HepG2 (cell line): Measurements from ENCODE around the gene ANKRD39. TPM values are rescaled to one million over a fixed set of nuclear protein-coding genes. Genes with fewer than 3 reads are reported as not detected.

Experiments used
- CHCHD3 ChIP-seq: sonication (generic); formaldehyde crosslinking; IDR thresholded peaks from 2 replicates; pipeline ENCODE4 v1.8.0; 2022; ENCODE audit warnings: mild to moderate bottlenecking, missing genetic modification reagents, moderate library complexity
- CHD2 ChIP-seq: IDR thresholded peaks from 2 replicates; pipeline ENCODE4 v1.6.1; 2011; ENCODE audit warnings: low read depth, low read length, improper control_type of control experiment
- PLRG1 ChIP-seq: fragments of 450-650 bp; conservative IDR thresholded peaks from 2 replicates; pipeline ENCODE4 v1.6.1; 2016
- SMAD9 ChIP-seq: sonication (generic); formaldehyde crosslinking; IDR thresholded peaks from 2 replicates; pipeline ENCODE4 v1.5.1; 2020; ENCODE audit warnings: mild to moderate bottlenecking, missing genetic modification reagents
- SNAI1 ChIP-seq: sonication (generic); formaldehyde crosslinking; IDR thresholded peaks from 2 replicates; pipeline ENCODE4 v1.5.0; 2020; ENCODE audit warnings: mild to moderate bottlenecking, missing genetic modification reagents, borderline replicate concordance
- ZFP36L1 ChIP-seq: sonication (generic); formaldehyde crosslinking; IDR thresholded peaks from 2 replicates; pipeline ENCODE4 v1.8.0; 2022; ENCODE audit warnings: mild to moderate bottlenecking, missing genetic modification reagents, moderate library complexity
- ZFP37 ChIP-seq: sonication (generic); formaldehyde crosslinking; IDR thresholded peaks from 2 replicates; pipeline ENCODE4 v1.4.0; 2020; ENCODE audit warnings: missing genetic modification reagents, borderline replicate concordance
- ZNF138 ChIP-seq: sonication (generic); formaldehyde crosslinking; IDR thresholded peaks from 2 replicates; pipeline ENCODE4 v1.5.0; 2020; ENCODE audit warnings: mild to moderate bottlenecking, low read depth, missing genetic modification reagents
- ZNF326 ChIP-seq: sonication (generic); formaldehyde crosslinking; IDR thresholded peaks from 2 replicates; pipeline ENCODE4 v1.4.0; 2020; ENCODE audit warnings: missing genetic modification reagents, borderline replicate concordance
- ZNF460 ChIP-seq: sonication (generic); formaldehyde crosslinking; IDR thresholded peaks from 2 replicates; pipeline ENCODE4 v1.5.1; 2020; ENCODE audit warnings: missing genetic modification reagents, mild to moderate bottlenecking, borderline replicate concordance
- ZNF572 ChIP-seq: sonication (generic); formaldehyde crosslinking; IDR thresholded peaks from 2 replicates; pipeline ENCODE4 v1.5.1; 2020; ENCODE audit warnings: mild to moderate bottlenecking, missing genetic modification reagents
- ZNF83 ChIP-seq: sonication (generic); formaldehyde crosslinking; IDR thresholded peaks from 2 replicates; pipeline ENCODE4 v1.4.0; 2020; ENCODE audit warnings: missing genetic modification reagents, mild to moderate bottlenecking, borderline replicate concordance
- ZSCAN25 ChIP-seq: sonication (generic); formaldehyde crosslinking; IDR thresholded peaks from 2 replicates; pipeline ENCODE4 v1.8.0; 2022; ENCODE audit warnings: mild to moderate bottlenecking, missing genetic modification reagents
- polyA plus RNA-seq, 8 experiments: library from polyadenylated mRNA; depleted of rRNA in 3 of 8; stranded (reverse) in 7 of 8; unstranded in 1 of 8; fragments of >200 nt; fragmentation: Illumina TruSeq in 4 of 8; extraction: Trizol in 4 of 8; gene quantifications; 2 replicates each; pipeline versions ENCODE4 v1.2.1 to v1.2.3, GENCODE V29; 2011 to 2016; ENCODE audit warnings: low read depth in 4 of 8, missing spikeins in 1 of 8, mixed read lengths in 1 of 8; ENCODE audit not compliant: insufficient read depth in 1 of 8
- total RNA-seq, 5 experiments: library from RNA; depleted of rRNA; stranded (reverse); fragments of >200 nt; fragmentation: Illumina TruSeq; extraction: Trizol; gene quantifications; 2 replicates each; pipeline ENCODE4 v1.2.3, GENCODE V29; 2016; ENCODE audit warnings: low read depth in 1 of 5
- TF ChIP-seq, protein P1 (sequence below), 2 experiments: fragments of 450-650 bp in 1 of 2; sonication (generic) in 1 of 2; formaldehyde crosslinking in 1 of 2; IDR thresholded peaks; 2 replicates each; pipeline versions ENCODE4 v1.6.1 to v1.8.0; 2016 to 2022; ENCODE audit warnings: antibody characterized with exemption in 1 of 2, mild to moderate bottlenecking in 1 of 2, missing genetic modification reagents in 1 of 2
- TF ChIP-seq, protein P2 (sequence below): sonication (generic); formaldehyde crosslinking; conservative IDR thresholded peaks from 2 replicates; pipeline ENCODE4 v1.8.0; 2022; ENCODE audit warnings: low read depth, missing genetic modification reagents
- TF ChIP-seq, protein P3 (sequence below): sonication (generic); formaldehyde crosslinking; IDR thresholded peaks from 2 replicates; pipeline ENCODE4 v1.4.0; 2020; ENCODE audit warnings: missing genetic modification reagents

Gene ANKRD39
- total and polyA plus RNA-seq, 2 of the 13 experiments (the other 11 are each of a cell fraction or from before 2014, with no cell fraction given) = 23.2 to 24.8 TPM

DNA sequence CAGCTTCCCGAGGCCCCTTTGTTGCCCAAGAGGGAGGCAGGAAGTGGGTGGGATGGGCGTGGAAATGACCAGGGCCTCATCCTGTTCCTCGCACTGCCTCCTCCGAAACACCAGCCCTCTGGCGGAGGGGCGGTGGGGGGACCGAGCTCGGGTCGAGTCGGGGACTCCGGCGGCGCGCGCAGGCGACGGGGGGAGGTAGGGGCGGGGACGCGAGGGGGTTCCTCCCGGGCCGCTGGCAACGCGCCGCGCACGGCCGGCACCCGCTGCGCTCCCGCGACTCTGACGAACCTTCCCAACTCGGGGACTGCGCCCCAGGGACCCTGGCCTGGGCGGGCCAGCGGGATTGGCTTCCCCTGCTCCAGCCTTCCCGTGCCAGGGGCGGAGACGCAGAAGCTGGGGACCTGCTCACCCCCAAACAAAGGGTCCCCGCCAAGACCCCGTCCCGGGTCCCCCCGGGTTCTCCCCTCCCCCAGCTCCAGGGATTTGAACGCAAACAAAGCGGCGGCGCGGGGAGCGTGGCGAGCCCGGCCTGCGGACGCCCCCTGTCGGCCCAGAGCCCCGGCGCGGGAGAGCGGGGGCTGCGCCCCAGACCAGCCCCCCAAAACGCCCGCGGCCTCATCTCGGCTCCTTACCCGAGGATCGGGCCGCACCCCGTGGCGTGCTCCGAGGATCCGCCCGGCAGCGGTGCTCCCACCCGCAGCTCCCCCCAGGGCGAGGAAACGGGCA, 10.9 kb upstream of the ANKRD39 start (continued):
- TF ChIP-seq, protein P1, sequence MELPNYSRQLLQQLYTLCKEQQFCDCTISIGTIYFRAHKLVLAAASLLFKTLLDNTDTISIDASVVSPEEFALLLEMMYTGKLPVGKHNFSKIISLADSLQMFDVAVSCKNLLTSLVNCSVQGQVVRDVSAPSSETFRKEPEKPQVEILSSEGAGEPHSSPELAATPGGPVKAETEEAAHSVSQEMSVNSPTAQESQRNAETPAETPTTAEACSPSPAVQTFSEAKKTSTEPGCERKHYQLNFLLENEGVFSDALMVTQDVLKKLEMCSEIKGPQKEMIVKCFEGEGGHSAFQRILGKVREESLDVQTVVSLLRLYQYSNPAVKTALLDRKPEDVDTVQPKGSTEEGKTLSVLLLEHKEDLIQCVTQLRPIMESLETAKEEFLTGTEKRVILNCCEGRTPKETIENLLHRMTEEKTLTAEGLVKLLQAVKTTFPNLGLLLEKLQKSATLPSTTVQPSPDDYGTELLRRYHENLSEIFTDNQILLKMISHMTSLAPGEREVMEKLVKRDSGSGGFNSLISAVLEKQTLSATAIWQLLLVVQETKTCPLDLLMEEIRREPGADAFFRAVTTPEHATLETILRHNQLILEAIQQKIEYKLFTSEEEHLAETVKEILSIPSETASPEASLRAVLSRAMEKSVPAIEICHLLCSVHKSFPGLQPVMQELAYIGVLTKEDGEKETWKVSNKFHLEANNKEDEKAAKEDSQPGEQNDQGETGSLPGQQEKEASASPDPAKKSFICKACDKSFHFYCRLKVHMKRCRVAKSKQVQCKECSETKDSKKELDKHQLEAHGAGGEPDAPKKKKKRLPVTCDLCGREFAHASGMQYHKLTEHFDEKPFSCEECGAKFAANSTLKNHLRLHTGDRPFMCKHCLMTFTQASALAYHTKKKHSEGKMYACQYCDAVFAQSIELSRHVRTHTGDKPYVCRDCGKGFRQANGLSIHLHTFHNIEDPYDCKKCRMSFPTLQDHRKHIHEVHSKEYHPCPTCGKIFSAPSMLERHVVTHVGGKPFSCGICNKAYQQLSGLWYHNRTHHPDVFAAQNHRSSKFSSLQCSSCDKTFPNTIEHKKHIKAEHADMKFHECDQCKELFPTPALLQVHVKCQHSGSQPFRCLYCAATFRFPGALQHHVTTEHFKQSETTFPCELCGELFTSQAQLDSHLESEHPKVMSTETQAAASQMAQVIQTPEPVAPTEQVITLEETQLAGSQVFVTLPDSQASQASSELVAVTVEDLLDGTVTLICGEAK (IDR thresholded peaks at IDR 0.05) = no peak
- TF ChIP-seq, protein P1 (CRISPR knock-in tag; IDR thresholded peaks at IDR 0.05) = no peak; the same call in 1 of the 2 replicates
- TF ChIP-seq ZNF572 (CRISPR knock-in tag) (no peak), SNAI1 (CRISPR knock-in tag) (no peak), ZFP37 (CRISPR knock-in tag) (no peak), ZNF83 (0 out of 2 replicates have a peak, but pooled peaks have one; percentile 29), ZNF326 (no peak), CHD2 (no peak), ZNF460 (no peak; the same call in 1 of the 2 replicates), PLRG1 (no peak), ZSCAN25 (no peak), CHCHD3 (CRISPR knock-in tag) (peak; percentile 16; the same call in 1 of the 2 replicates), SMAD9 (CRISPR knock-in tag) (no peak), ZNF138 (CRISPR knock-in tag) (no peak), ZFP36L1 (CRISPR knock-in tag) (no peak)
- TF ChIP-seq, protein P2, sequence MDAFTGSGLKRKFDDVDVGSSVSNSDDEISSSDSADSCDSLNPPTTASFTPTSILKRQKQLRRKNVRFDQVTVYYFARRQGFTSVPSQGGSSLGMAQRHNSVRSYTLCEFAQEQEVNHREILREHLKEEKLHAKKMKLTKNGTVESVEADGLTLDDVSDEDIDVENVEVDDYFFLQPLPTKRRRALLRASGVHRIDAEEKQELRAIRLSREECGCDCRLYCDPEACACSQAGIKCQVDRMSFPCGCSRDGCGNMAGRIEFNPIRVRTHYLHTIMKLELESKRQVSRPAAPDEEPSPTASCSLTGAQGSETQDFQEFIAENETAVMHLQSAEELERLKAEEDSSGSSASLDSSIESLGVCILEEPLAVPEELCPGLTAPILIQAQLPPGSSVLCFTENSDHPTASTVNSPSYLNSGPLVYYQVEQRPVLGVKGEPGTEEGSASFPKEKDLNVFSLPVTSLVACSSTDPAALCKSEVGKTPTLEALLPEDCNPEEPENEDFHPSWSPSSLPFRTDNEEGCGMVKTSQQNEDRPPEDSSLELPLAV (CRISPR knock-in tag) = peak; percentile 40; the same call in 1 of the 2 replicates
- TF ChIP-seq, protein P3, sequence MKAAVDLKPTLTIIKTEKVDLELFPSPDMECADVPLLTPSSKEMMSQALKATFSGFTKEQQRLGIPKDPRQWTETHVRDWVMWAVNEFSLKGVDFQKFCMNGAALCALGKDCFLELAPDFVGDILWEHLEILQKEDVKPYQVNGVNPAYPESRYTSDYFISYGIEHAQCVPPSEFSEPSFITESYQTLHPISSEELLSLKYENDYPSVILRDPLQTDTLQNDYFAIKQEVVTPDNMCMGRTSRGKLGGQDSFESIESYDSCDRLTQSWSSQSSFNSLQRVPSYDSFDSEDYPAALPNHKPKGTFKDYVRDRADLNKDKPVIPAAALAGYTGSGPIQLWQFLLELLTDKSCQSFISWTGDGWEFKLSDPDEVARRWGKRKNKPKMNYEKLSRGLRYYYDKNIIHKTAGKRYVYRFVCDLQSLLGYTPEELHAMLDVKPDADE (CRISPR knock-in tag) = peak; percentile 19; the same call in 1 of the 2 replicates
